Measurements from ENCODE around the gene CCDC190. TPM values are rescaled to one million over a fixed set of nuclear protein-coding genes. Genes with fewer than 3 reads are reported as not detected.
A peak's percentile ranks its signal among the peaks of the same experiment; 100 is the strongest.

Gene CCDC190
- total RNA-seq, 3 donors from 2014 or later = not detected

DNA sequence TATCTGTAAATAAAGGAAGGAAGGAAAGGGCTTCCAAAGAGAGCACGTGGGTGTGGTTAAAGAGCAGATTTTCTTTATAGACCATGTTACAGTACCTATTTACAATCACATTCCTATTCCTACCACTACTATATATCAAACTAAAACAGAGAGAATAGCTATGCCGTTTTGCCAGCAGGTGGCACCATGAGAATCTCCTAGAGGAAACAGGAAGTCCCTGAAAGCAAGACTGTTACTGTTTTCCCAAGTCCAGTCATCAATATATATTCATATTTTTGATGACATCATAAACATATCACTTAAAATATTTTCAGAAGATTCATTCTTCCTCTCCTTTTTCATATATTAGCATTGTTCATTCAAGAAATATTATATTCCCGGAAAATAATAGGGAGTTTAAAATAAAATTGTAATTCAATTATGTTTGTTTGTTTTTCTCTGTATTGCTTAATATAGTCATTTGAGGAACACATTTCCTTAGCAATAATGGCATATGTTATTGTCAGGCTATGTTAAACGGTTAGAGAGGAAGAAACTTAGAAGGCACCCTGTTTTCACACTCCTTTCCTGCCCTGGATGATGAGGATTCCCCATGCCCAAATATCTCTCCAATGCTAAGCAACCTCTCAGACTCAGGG is 6.6 kb downstream of the CCDC190 start:
- Histone ChIP-seq H3K9me3 (no peaks in the 10 kb centered on the region), H3K27me3 (no peaks in the 10 kb centered on the region), H3K27ac (no peak overlapping the region), H3K4me1 (no peaks in the 10 kb centered on the region), H3K36me3 (no peaks in the 10 kb centered on the region), H3K4me3 (no peak overlapping the region)
- TF ChIP-seq, protein P1, sequence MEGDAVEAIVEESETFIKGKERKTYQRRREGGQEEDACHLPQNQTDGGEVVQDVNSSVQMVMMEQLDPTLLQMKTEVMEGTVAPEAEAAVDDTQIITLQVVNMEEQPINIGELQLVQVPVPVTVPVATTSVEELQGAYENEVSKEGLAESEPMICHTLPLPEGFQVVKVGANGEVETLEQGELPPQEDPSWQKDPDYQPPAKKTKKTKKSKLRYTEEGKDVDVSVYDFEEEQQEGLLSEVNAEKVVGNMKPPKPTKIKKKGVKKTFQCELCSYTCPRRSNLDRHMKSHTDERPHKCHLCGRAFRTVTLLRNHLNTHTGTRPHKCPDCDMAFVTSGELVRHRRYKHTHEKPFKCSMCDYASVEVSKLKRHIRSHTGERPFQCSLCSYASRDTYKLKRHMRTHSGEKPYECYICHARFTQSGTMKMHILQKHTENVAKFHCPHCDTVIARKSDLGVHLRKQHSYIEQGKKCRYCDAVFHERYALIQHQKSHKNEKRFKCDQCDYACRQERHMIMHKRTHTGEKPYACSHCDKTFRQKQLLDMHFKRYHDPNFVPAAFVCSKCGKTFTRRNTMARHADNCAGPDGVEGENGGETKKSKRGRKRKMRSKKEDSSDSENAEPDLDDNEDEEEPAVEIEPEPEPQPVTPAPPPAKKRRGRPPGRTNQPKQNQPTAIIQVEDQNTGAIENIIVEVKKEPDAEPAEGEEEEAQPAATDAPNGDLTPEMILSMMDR (IDR thresholded peaks at IDR 0.05) = peak in 2 of 3 donors; percentile 50 to 59
- TF ChIP-seq POLR2A (IDR thresholded peaks at IDR 0.05) = no peak
- intact Hi-C loops (cut with DNase I; ENCODE audit: low total_unique reads) = loop anchor here (5.0 kb wide), 1 partner anchor 227 kb away; no protein-coding TSS in a partner anchor
- peak; percentile 20 to 55 for DNase-seq (ENCODE audit: low spot score in 2 of 2)

DNA sequence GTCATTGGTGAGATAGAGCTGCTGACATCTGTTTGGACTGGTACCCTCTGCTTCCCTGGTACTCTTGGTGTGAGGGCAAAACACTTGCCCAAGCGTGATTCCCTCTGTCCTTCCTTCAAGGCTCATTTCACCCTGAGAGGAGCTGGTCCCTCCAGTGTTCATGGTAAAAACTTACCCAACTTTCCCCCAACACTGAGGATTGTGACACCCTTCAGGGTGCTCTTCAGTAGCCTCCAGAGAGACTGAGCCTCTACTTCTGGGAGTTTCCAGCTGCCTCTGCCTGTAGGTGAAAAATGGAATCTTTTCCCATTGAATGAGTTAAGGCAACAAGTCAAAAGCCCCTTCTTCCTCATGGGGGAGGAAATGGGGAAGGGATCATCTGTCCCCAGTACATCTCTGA is 9.6 kb downstream of the CCDC190 start:
- Histone ChIP-seq H3K27me3 (no peaks in the 10 kb centered on the region), H3K9me3 (no peaks in the 10 kb centered on the region), H3K36me3 (no peaks in the 10 kb centered on the region), H3K27ac (no peak overlapping the region), H3K4me3 (no peak overlapping the region), H3K4me1 (no peaks in the 10 kb centered on the region)
- intact Hi-C loops (cut with DNase I; ENCODE audit: low total_unique reads) = loop anchor here (5.0 kb wide), 1 partner anchor 224 kb away; no protein-coding TSS in a partner anchor
- no peak for DNase-seq (ENCODE audit: low spot score in 2 of 2)
- TF ChIP-seq POLR2AphosphoS5 (IDR thresholded peaks at IDR 0.05) (no peak), POLR2A (IDR thresholded peaks at IDR 0.05) (no peak)
- TF ChIP-seq, protein P1 (IDR thresholded peaks at IDR 0.05) = no peak

DNA sequence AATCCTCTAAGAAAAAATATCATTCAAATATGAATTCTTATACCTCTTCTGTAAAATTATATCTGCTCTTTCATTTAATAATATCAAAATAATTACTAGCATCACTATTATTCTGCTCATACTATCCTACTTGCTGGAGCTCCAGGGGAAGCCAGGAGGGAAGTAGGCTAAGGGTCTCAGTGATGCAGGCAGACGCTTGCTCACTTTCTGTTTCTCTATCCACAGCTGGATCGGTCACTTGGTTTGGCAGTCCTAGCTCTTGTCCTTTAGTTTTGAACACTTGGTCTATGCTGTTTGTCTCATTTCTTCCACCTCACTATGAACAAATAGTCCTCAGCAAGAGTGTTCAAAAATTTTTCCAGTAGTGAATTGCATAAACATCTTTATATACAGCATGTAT is 11.3 kb downstream of the CCDC190 start:
- Histone ChIP-seq H3K9me3 (no peaks in the 10 kb centered on the region), H3K27ac (no peak overlapping the region), H3K4me1 (no peaks in the 10 kb centered on the region), H3K27me3 (no peaks in the 10 kb centered on the region), H3K36me3 (no peaks in the 10 kb centered on the region), H3K4me3 (no peak overlapping the region)
- DNase-seq (ENCODE audit: low spot score in 2 of 2) = no peak
- no peak for TF ChIP-seq POLR2A (IDR thresholded peaks at IDR 0.05)
- TF ChIP-seq, protein P1 (IDR thresholded peaks at IDR 0.05) = no peak
- TF ChIP-seq POLR2AphosphoS5 (IDR thresholded peaks at IDR 0.05) = no peak
- intact Hi-C loops (cut with DNase I; ENCODE audit: low total_unique reads) = loop anchor here (5.0 kb wide), 1 partner anchor 222 kb away; no protein-coding TSS in a partner anchor

DNA sequence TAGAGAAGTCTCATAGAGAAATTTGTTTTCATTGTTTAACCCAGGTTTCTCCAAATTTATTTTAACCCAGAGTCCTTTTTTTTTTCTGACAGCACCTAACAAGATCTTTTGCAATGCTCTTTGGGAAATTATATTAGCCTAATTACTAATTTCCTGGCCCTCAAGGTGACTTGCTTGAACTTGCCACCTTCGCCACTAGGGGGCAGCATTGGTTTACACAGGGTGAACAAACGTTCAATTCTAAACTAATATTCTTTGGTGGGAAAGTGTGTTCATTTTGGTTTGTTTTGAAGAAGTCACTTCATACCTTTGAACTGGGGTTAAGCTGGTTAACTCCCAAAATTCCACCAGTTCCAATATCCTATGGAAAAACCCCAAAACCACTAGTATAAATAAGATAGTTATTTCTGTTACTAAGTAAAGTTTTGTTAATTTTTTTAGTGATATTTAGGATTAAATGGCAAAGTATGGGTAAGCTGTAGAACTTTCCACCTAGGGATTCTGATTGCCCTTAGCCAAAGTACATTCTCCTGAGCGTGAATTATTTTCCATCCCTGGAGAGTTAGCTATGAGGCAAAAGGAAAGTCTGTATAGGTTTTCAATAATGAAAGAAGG is 13.0 kb downstream of the CCDC190 start:
- intact Hi-C loops (cut with DNase I; ENCODE audit: low total_unique reads) = no loop called here
- Histone ChIP-seq H3K36me3 (no peaks in the 10 kb centered on the region), H3K4me3 (no peak overlapping the region)

More for the DNA sequence above, 13.0 kb downstream of the CCDC190 start:
- Histone ChIP-seq H3K27ac (no peak overlapping the region), H3K27me3 (no peaks in the 10 kb centered on the region), H3K9me3 (no peaks in the 10 kb centered on the region), H3K4me1 (no peaks in the 10 kb centered on the region)
- DNase-seq (ENCODE audit: low spot score in 2 of 2) = peak; percentile 58 to 76
- TF ChIP-seq, protein P1 (IDR thresholded peaks at IDR 0.05) = peak; percentile 74 to 87 (median 82)
- TF ChIP-seq POLR2A (IDR thresholded peaks at IDR 0.05) (no peak), POLR2AphosphoS5 (IDR thresholded peaks at IDR 0.05) (no peak)

All from breast epithelium (tissue), 4 donors.